GM23338 (cell line): ENCODE results near the gene TIAM1. TPM values are rescaled to one million over a fixed set of nuclear protein-coding genes. Genes with fewer than 3 reads are reported as not detected.
A peak's percentile ranks its signal among the peaks of the same experiment; 100 is the strongest.

Experiments
- ATAC-seq: fragments of 200-7000 bp; cut with Tn5 transposase; 3 replicates; pipeline ENCODE4 v1.9.1; 2020
- DNase-seq: peaks from one replicate; pipeline ENCODE4 v3.0.0-alpha.2; 2015; ENCODE audit warnings: low spot score
- H2AFZ ChIP-seq: fragments of 200-600 bp; sonication (generic); 2 replicates; pipeline ENCODE4 v1.8.0; 2016; ENCODE audit warnings: antibody characterized with exemption, mild to moderate bottlenecking, moderate library complexity
- H3F3A ChIP-seq: fragments of 200-600 bp; sonication (generic); replicated peaks from 2 replicates; pipeline ENCODE4 v1.8.0; 2017; ENCODE audit warnings: antibody characterized with exemption, mixed run types, low read depth
- H3K27ac ChIP-seq: fragments of 200-600 bp; sonication (generic); 2 replicates; pipeline ENCODE4 v1.6.1; 2016; ENCODE audit warnings: low read depth
- H3K27me3 ChIP-seq: fragments of 200-600 bp; sonication (generic); 2 replicates; pipeline ENCODE4 v1.8.0; 2016; ENCODE audit warnings: mild to moderate bottlenecking, mixed run types, moderate library complexity; ENCODE audit not compliant: insufficient read depth
- H3K36me3 ChIP-seq: fragments of 200-600 bp; sonication (generic); 2 replicates; pipeline ENCODE4 v1.8.0; 2016; ENCODE audit warnings: mild to moderate bottlenecking; ENCODE audit not compliant: insufficient read depth
- H3K4me1 ChIP-seq: fragments of 200-600 bp; sonication (generic); 2 replicates; pipeline ENCODE4 v1.8.0; 2016; ENCODE audit warnings: mild to moderate bottlenecking, moderate library complexity; ENCODE audit not compliant: insufficient read depth
- H3K4me2 ChIP-seq: fragments of 200-600 bp; sonication (generic); 2 replicates; pipeline ENCODE4 v1.7.1; 2017; ENCODE audit warnings: mixed run types
- H3K4me3 ChIP-seq: fragments of 200-600 bp; sonication (generic); 2 replicates; pipeline ENCODE4 v1.6.1; 2016; ENCODE audit warnings: mixed run types
- H3K79me2 ChIP-seq: fragments of 200-600 bp; sonication (generic); replicated peaks from 2 replicates; pipeline ENCODE4 v1.8.0; 2017; ENCODE audit warnings: mild to moderate bottlenecking; ENCODE audit not compliant: insufficient read depth
- H3K9me2 ChIP-seq: fragments of 200-600 bp; sonication (generic); 2 replicates; pipeline ENCODE4 v1.8.0; 2017; ENCODE audit not compliant: insufficient read depth
- H4K20me1 ChIP-seq: fragments of 200-600 bp; sonication (generic); replicated peaks from 2 replicates; pipeline ENCODE4 v1.8.0; 2017; ENCODE audit warnings: mild to moderate bottlenecking; ENCODE audit not compliant: insufficient read depth
- H3K27ac Mint-ChIP-seq: 2 replicates; pipeline ENCODE4 v1.8.0; 2020; ENCODE audit warnings: inconsistent platforms, mild to moderate bottlenecking, moderate library complexity, mixed read lengths
- H3K27me3 Mint-ChIP-seq: 3 replicates; pipeline ENCODE4 v1.8.0; 2022; ENCODE audit warnings: low read depth, mild to moderate bottlenecking, moderate library complexity, mixed read lengths, inconsistent platforms; ENCODE audit not compliant: insufficient read depth, poor library complexity
- H3K36me3 Mint-ChIP-seq: 3 replicates; pipeline ENCODE4 v1.8.0; 2021; ENCODE audit warnings: low read depth, mild to moderate bottlenecking, inconsistent platforms, moderate library complexity, mixed read lengths
- H3K4me1 Mint-ChIP-seq: 3 replicates; pipeline ENCODE4 v1.8.0; 2020; ENCODE audit warnings: mild to moderate bottlenecking, inconsistent platforms, mixed read lengths
- H3K4me3 Mint-ChIP-seq: 3 replicates; pipeline ENCODE4 v1.8.0; 2021; ENCODE audit warnings: moderate library complexity, mild to moderate bottlenecking, inconsistent platforms, mixed read lengths
- H3K9me3 Mint-ChIP-seq: 3 replicates; pipeline ENCODE4 v1.8.0; 2020; ENCODE audit warnings: moderate library complexity, mild to moderate bottlenecking, inconsistent platforms, mixed read lengths
- EZH2 ChIP-seq: fragments of 200-600 bp; sonication (generic); IDR thresholded peaks from one replicate; pipeline ENCODE4 v1.8.0; 2017; ENCODE audit warnings: antibody characterized with exemption, mild to moderate bottlenecking, low read depth; ENCODE audit not compliant: unreplicated experiment
- EZH2phosphoT487 ChIP-seq: fragments of 200-600 bp; sonication (generic); IDR thresholded peaks from one replicate; pipeline ENCODE4 v1.8.1; 2018; ENCODE audit warnings: antibody characterized with exemption; ENCODE audit not compliant: unreplicated experiment
- JUNB ChIP-seq: IDR thresholded peaks from one replicate; pipeline ENCODE4 v1.6.1; 2016; ENCODE audit warnings: antibody characterized with exemption; ENCODE audit not compliant: unreplicated experiment
- NANOG ChIP-seq: IDR thresholded peaks from 2 replicates; pipeline ENCODE4 v1.6.1; 2016; ENCODE audit warnings: antibody characterized with exemption, borderline replicate concordance
- POLR2AphosphoS5 ChIP-seq: IDR thresholded peaks from 2 replicates; pipeline ENCODE4 v1.6.1; 2016; ENCODE audit warnings: antibody characterized with exemption, low read depth
- ZNF114 ChIP-seq: fragments of 250-450 bp; sonication (Bioruptor Pico); IDR thresholded peaks from 2 replicates; pipeline ENCODE4 v1.5.0; 2020; ENCODE audit warnings: mild to moderate bottlenecking, moderate library complexity
- ZNF331 ChIP-seq: fragments of 250-450 bp; sonication (Bioruptor Pico); IDR thresholded peaks from 2 replicates; pipeline ENCODE4 v1.5.0; 2020; ENCODE audit warnings: low read depth, mild to moderate bottlenecking, moderate library complexity
- polyA plus RNA-seq: library from polyadenylated mRNA; unstranded; fragments of >200 nt; fragmentation: Nextera tagmentation; extraction: Ambion mirVana; gene quantifications from 2 replicates; pipeline ENCODE4 v1.2.1, GENCODE V29; 2016
- total RNA-seq: library from RNA; depleted of rRNA; stranded (reverse); fragments of >200 nt; shearing (Covaris generic); gene quantifications from 2 replicates; pipeline ENCODE4 v1.2.3, GENCODE V29; 2014
- TF ChIP-seq, protein P1 (sequence below): IDR thresholded peaks from one replicate; pipeline ENCODE4 v1.6.1; 2018; ENCODE audit warnings: antibody characterized with exemption; ENCODE audit not compliant: unreplicated experiment
- TF ChIP-seq, protein P2 (sequence below): fragments of 250-450 bp; sonication (Bioruptor Pico); IDR thresholded peaks from 2 replicates; pipeline ENCODE4 v1.5.0; 2020; ENCODE audit warnings: mild to moderate bottlenecking, moderate library complexity
- TF ChIP-seq, protein P3 (sequence below): IDR thresholded peaks from 2 replicates; pipeline ENCODE4 v1.6.1; 2016; ENCODE audit warnings: antibody characterized with exemption
- TF ChIP-seq, protein P4 (sequence below), 2 experiments: fragments of 200-600 bp in 1 of 2; sonication (generic) in 1 of 2; conservative IDR thresholded peaks; 2 replicates each; pipeline versions ENCODE4 v1.5.1 to v1.6.1; 2016 to 2017; ENCODE audit warnings: antibody characterized with exemption in 2 of 2, low read depth in 2 of 2, mild to moderate bottlenecking in 2 of 2, moderate library complexity in 1 of 2

TIAM1 gene
- total and polyA plus RNA-seq, 2 experiments from 2014 or later = 18.5 to 20.0 TPM

DNA sequence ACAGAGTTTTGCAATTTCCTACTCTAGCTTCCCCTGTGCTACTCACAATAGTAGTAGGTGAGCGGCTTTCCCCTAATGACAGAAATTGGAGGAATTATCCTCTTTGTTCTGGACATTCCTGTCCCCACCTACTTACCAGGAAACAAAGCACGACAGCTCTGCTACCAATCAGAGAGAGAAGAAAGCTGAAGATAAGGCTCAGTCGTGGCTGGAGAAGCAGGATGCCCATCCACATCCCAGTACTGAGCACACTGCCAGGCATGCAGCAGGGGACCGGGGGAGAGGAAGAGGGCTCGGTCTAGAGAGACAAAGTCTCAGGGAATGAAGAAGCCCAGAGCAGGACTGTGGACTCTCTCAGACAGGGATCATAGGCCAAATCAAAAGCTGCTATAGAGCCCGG lies 171.7 kb downstream of the TIAM1 start:
- no peaks in the 10 kb centered on the region for H3K79me2 ChIP-seq
- no peaks in the 10 kb centered on the region for H3K36me3 Mint-ChIP-seq
- peaks cover 15% of the 10 kb centered on the region for H3K4me1 Mint-ChIP-seq
- H3K9me3 Mint-ChIP-seq = no peaks in the 10 kb centered on the region
- no peaks in the 10 kb centered on the region for H3K36me3 ChIP-seq
- no peaks in the 10 kb centered on the region for H3K9me2 ChIP-seq
- no peak overlapping the region; the same call in 1 of the 2 replicates for H3K27ac Mint-ChIP-seq
- H3F3A ChIP-seq = no peaks in the 10 kb centered on the region
- H2AFZ ChIP-seq = no peak overlapping the region
- 0 out of 2 replicates have a peak overlapping the region, but pooled peaks have one; percentile 0 for H3K4me2 ChIP-seq
- H4K20me1 ChIP-seq = no peaks in the 10 kb centered on the region
- no peak for DNase-seq
- TF ChIP-seq NANOG (no peak), ZNF331 (CRISPR knock-in tag) (no peak), EZH2 (no peak), POLR2AphosphoS5 (no peak), ZNF114 (CRISPR knock-in tag) (no peak), JUNB (no peak), EZH2phosphoT487 (no peak)
- TF ChIP-seq, protein P1, sequence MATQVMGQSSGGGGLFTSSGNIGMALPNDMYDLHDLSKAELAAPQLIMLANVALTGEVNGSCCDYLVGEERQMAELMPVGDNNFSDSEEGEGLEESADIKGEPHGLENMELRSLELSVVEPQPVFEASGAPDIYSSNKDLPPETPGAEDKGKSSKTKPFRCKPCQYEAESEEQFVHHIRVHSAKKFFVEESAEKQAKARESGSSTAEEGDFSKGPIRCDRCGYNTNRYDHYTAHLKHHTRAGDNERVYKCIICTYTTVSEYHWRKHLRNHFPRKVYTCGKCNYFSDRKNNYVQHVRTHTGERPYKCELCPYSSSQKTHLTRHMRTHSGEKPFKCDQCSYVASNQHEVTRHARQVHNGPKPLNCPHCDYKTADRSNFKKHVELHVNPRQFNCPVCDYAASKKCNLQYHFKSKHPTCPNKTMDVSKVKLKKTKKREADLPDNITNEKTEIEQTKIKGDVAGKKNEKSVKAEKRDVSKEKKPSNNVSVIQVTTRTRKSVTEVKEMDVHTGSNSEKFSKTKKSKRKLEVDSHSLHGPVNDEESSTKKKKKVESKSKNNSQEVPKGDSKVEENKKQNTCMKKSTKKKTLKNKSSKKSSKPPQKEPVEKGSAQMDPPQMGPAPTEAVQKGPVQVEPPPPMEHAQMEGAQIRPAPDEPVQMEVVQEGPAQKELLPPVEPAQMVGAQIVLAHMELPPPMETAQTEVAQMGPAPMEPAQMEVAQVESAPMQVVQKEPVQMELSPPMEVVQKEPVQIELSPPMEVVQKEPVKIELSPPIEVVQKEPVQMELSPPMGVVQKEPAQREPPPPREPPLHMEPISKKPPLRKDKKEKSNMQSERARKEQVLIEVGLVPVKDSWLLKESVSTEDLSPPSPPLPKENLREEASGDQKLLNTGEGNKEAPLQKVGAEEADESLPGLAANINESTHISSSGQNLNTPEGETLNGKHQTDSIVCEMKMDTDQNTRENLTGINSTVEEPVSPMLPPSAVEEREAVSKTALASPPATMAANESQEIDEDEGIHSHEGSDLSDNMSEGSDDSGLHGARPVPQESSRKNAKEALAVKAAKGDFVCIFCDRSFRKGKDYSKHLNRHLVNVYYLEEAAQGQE = no peak
- TF ChIP-seq, protein P2, sequence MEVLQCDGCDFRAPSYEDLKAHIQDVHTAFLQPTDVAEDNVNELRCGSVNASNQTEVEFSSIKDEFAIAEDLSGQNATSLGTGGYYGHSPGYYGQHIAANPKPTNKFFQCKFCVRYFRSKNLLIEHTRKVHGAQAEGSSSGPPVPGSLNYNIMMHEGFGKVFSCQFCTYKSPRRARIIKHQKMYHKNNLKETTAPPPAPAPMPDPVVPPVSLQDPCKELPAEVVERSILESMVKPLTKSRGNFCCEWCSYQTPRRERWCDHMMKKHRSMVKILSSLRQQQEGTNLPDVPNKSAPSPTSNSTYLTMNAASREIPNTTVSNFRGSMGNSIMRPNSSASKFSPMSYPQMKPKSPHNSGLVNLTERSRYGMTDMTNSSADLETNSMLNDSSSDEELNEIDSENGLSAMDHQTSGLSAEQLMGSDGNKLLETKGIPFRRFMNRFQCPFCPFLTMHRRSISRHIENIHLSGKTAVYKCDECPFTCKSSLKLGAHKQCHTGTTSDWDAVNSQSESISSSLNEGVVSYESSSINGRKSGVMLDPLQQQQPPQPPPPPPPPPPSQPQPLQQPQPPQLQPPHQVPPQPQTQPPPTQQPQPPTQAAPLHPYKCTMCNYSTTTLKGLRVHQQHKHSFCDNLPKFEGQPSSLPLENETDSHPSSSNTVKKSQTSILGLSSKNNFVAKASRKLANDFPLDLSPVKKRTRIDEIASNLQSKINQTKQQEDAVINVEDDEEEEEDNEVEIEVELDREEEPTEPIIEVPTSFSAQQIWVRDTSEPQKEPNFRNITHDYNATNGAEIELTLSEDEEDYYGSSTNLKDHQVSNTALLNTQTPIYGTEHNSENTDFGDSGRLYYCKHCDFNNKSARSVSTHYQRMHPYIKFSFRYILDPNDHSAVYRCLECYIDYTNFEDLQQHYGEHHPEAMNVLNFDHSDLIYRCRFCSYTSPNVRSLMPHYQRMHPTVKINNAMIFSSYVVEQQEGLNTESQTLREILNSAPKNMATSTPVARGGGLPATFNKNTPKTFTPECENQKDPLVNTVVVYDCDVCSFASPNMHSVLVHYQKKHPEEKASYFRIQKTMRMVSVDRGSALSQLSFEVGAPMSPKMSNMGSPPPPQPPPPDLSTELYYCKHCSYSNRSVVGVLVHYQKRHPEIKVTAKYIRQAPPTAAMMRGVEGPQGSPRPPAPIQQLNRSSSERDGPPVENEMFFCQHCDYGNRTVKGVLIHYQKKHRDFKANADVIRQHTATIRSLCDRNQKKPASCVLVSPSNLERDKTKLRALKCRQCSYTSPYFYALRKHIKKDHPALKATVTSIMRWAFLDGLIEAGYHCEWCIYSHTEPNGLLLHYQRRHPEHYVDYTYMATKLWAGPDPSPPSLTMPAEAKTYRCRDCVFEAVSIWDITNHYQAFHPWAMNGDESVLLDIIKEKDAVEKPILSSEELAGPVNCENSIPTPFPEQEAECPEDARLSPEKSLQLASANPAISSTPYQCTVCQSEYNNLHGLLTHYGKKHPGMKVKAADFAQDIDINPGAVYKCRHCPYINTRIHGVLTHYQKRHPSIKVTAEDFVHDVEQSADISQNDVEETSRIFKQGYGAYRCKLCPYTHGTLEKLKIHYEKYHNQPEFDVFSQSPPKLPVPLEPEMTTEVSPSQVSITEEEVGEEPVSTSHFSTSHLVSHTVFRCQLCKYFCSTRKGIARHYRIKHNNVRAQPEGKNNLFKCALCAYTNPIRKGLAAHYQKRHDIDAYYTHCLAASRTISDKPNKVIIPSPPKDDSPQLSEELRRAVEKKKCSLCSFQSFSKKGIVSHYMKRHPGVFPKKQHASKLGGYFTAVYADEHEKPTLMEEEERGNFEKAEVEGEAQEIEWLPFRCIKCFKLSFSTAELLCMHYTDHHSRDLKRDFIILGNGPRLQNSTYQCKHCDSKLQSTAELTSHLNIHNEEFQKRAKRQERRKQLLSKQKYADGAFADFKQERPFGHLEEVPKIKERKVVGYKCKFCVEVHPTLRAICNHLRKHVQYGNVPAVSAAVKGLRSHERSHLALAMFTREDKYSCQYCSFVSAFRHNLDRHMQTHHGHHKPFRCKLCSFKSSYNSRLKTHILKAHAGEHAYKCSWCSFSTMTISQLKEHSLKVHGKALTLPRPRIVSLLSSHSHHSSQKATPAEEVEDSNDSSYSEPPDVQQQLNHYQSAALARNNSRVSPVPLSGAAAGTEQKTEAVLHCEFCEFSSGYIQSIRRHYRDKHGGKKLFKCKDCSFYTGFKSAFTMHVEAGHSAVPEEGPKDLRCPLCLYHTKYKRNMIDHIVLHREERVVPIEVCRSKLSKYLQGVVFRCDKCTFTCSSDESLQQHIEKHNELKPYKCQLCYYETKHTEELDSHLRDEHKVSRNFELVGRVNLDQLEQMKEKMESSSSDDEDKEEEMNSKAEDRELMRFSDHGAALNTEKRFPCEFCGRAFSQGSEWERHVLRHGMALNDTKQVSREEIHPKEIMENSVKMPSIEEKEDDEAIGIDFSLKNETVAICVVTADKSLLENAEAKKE (CRISPR knock-in tag) = no peak
- TF ChIP-seq, protein P3, sequence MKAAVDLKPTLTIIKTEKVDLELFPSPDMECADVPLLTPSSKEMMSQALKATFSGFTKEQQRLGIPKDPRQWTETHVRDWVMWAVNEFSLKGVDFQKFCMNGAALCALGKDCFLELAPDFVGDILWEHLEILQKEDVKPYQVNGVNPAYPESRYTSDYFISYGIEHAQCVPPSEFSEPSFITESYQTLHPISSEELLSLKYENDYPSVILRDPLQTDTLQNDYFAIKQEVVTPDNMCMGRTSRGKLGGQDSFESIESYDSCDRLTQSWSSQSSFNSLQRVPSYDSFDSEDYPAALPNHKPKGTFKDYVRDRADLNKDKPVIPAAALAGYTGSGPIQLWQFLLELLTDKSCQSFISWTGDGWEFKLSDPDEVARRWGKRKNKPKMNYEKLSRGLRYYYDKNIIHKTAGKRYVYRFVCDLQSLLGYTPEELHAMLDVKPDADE = no peak
- TF ChIP-seq, protein P4, sequence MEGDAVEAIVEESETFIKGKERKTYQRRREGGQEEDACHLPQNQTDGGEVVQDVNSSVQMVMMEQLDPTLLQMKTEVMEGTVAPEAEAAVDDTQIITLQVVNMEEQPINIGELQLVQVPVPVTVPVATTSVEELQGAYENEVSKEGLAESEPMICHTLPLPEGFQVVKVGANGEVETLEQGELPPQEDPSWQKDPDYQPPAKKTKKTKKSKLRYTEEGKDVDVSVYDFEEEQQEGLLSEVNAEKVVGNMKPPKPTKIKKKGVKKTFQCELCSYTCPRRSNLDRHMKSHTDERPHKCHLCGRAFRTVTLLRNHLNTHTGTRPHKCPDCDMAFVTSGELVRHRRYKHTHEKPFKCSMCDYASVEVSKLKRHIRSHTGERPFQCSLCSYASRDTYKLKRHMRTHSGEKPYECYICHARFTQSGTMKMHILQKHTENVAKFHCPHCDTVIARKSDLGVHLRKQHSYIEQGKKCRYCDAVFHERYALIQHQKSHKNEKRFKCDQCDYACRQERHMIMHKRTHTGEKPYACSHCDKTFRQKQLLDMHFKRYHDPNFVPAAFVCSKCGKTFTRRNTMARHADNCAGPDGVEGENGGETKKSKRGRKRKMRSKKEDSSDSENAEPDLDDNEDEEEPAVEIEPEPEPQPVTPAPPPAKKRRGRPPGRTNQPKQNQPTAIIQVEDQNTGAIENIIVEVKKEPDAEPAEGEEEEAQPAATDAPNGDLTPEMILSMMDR (conservative IDR thresholded peaks at IDR 0.05; ENCODE audit: low read depth in 2 of 2) = no peak
- peak; percentile 69 for ATAC-seq
- H3K4me3 ChIP-seq = no peak overlapping the region
- H3K4me3 Mint-ChIP-seq = no peak overlapping the region
- peaks cover 3% of the 10 kb centered on the region for H3K27me3 Mint-ChIP-seq
- no peak overlapping the region for H3K27ac ChIP-seq
- peaks cover 4% of the 10 kb centered on the region; the same call in 1 of the 2 replicates for H3K4me1 ChIP-seq
- H3K27me3 ChIP-seq = no peaks in the 10 kb centered on the region
